GM12864 (cell line): Measurements from ENCODE around the gene STMND1.

Experiments used
- DNase-seq: peaks from one replicate; pipeline ENCODE4 v3.0.0-alpha.2; 2011; ENCODE audit warnings: low read depth
- H3K4me3 ChIP-seq: 2 replicates; pipeline ENCODE4 v1.5.1; 2011; ENCODE audit warnings: mild to moderate bottlenecking, low read depth, low read length, control low read depth
- CTCF ChIP-seq: IDR thresholded peaks from 2 replicates; pipeline ENCODE4 v1.5.1; 2011; ENCODE audit warnings: low read depth, mild to moderate bottlenecking, moderate library complexity, low read length, control low read depth, inconsistent platforms; ENCODE audit errors: missing control alignments

The STMND1 gene

GRCh38 chr6:17115251-17116116 is 13.6 kb downstream of the STMND1 start:
- TF ChIP-seq CTCF, result no peak
- H3K4me3 ChIP-seq, result no peak overlapping the region
- no peak for DNase-seq

GRCh38 chr6:17116117-17116440 is 14.2 kb downstream of the STMND1 start:
- no peak for TF ChIP-seq CTCF
- DNase-seq, result no peak

GRCh38 chr6:17120019-17120418 is 18.2 kb downstream of the STMND1 start:
- DNase-seq, result no peak
- no peak overlapping the region for H3K4me3 ChIP-seq
- TF ChIP-seq CTCF, result no peak

More at GRCh38 chr6:17116117-17116440, 14.2 kb downstream of the STMND1 start:
- no peak overlapping the region for H3K4me3 ChIP-seq

GRCh38 chr6:17125407-17125806 is 23.6 kb downstream of the STMND1 start:
- DNase-seq, result no peak
- H3K4me3 ChIP-seq, result no peak overlapping the region
- TF ChIP-seq CTCF, result no peak

- DNase-seq, result no peak
- TF ChIP-seq CTCF, result no peak
- no peak overlapping the region for H3K4me3 ChIP-seq
Observed at GRCh38 chr6:17130786-17131185, 28.9 kb downstream of the STMND1 start.

- DNase-seq, result no peak
- no peak overlapping the region for H3K4me3 ChIP-seq
- TF ChIP-seq CTCF, result no peak
Observed at GRCh38 chr6:17132967-17133366, 31.1 kb downstream of the STMND1 start.

- DNase-seq, result no peak
- TF ChIP-seq CTCF, result no peak
- no peak overlapping the region for H3K4me3 ChIP-seq
Observed at GRCh38 chr6:17138033-17138432, 36.2 kb downstream of the STMND1 start.
